ENCODE data around the gene PSTPIP1. TPM values are rescaled to one million over a fixed set of nuclear protein-coding genes. Genes with fewer than 3 reads are reported as not detected.
A peak's percentile ranks its signal among the peaks of the same experiment; 100 is the strongest.

The PSTPIP1 gene
- total RNA-seq, 1 donor from 2014 or later: 18.4 TPM

DNA sequence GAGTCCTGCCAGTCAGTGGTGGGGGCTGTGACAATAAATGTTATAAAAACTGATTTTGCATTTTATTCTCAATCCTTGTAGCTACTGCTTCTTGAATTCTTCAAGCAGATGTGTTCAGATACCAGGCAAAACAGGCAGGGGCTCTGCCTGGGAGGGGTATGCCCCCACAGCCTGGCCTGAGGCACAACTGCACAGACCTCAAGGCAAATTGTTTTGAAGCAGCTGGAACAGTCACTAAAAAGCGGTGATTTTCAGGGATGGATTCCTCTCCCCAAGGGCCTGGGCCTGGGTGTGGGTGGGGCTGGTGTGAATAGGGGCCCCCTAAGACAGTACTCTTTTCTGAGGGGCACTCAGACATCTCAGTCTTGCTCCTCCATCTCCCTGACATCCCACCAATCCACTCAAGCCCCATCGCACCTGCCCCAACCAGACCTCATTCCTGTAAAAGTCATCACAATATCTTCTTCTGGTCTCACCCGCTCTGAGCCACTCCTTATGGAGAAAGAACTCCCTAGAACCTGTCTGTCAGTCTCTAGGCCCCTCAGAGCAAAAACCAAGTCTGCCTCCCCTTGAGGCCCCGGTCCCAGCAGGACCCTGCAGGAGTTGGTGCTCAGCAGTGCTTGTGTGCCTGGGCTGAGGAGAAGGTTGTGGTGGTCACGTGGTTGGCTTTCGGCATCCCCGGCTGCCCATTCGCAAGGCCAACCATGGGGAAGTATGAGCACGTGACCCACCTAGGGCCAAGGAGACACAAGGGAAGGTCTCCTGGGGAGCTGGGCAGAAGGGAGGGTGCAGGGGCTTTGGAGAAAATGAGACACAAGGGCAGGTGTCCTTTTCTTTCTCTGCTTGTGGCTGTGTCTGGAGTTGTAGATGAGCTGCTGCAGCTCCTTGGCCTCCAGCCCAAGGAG, 2.9 kb upstream of the PSTPIP1 start:
- no peak overlapping the region for H3K27ac ChIP-seq
- H3K4me1 ChIP-seq: peaks cover 48% of the 10 kb centered on the region
- no peaks in the 10 kb centered on the region for H3K9me3 ChIP-seq
- TF ChIP-seq, protein P1, sequence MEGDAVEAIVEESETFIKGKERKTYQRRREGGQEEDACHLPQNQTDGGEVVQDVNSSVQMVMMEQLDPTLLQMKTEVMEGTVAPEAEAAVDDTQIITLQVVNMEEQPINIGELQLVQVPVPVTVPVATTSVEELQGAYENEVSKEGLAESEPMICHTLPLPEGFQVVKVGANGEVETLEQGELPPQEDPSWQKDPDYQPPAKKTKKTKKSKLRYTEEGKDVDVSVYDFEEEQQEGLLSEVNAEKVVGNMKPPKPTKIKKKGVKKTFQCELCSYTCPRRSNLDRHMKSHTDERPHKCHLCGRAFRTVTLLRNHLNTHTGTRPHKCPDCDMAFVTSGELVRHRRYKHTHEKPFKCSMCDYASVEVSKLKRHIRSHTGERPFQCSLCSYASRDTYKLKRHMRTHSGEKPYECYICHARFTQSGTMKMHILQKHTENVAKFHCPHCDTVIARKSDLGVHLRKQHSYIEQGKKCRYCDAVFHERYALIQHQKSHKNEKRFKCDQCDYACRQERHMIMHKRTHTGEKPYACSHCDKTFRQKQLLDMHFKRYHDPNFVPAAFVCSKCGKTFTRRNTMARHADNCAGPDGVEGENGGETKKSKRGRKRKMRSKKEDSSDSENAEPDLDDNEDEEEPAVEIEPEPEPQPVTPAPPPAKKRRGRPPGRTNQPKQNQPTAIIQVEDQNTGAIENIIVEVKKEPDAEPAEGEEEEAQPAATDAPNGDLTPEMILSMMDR (IDR thresholded peaks at IDR 0.05): no peak
- H3K27me3 ChIP-seq (ENCODE audit: low read depth): no peaks in the 10 kb centered on the region
- H3K36me3 ChIP-seq: no peaks in the 10 kb centered on the region
- intact Hi-C loops (cut with DNase I): no loop called here
- ATAC-seq (peak in 1 of 2 donors; percentile 15), DNase-seq (peak; percentile 73)
- H3K4me3 ChIP-seq: no peak overlapping the region

DNA sequence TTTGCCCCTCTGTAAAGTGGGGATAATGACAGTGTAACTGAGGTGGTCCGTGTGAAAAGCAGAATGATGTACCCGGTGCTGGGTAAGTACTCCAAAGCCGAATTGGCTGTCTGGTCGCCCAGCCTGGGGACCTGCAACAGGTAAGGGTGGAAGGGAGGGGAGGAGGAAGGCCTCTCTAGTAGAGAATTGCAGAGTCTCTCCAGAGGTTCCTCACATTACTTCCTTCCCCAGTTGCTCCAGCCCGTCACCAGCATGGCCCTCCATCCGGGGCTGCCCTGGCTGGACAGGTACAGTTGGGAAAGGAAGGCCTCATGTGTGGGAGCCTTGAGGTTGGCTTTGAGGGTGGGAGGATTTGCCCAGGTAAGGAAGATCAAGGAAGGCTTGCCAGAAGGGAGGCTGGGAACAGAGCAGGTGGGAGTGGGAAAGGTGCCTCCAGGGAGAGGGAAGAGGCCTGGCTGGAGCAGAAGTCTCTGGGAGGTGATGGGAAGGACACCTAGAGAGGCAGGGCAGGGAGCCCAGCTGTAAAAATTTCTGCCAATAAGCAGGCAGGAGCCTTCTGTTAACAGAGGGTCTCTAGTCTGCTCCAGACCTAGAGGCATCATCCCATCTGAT, 1.7 kb upstream of the PSTPIP1 start:
- Histone ChIP-seq H3K4me1 (peaks cover 42% of the 10 kb centered on the region), H3K4me3 (no peak overlapping the region), H3K27ac (no peak overlapping the region), H3K27me3 (ENCODE audit: low read depth) (no peaks in the 10 kb centered on the region), H3K9me3 (no peaks in the 10 kb centered on the region), H3K36me3 (no peaks in the 10 kb centered on the region)
- intact Hi-C loops (cut with DNase I): no loop called here
- TF ChIP-seq, protein P1 (IDR thresholded peaks at IDR 0.05): no peak
- ATAC-seq (no peak), DNase-seq (no peak)

- H3K4me1 ChIP-seq: peaks cover 40% of the 10 kb centered on the region
- no peaks in the 10 kb centered on the region for H3K9me3 ChIP-seq
- peak; percentile 78 for DNase-seq
- intact Hi-C loops (cut with DNase I): no loop called here
- H3K27ac ChIP-seq: peak overlapping the region; percentile 77
- H3K36me3 ChIP-seq: no peaks in the 10 kb centered on the region
- H3K4me3 ChIP-seq: no peak overlapping the region
- TF ChIP-seq, protein P1 (IDR thresholded peaks at IDR 0.05): no peak
- peak; percentile 43 to 63 for ATAC-seq
- H3K27me3 ChIP-seq (ENCODE audit: low read depth): no peaks in the 10 kb centered on the region
Measured at GRCh38 chr15:76994001-76994400, 925 bp upstream of the PSTPIP1 start.

GRCh38 chr15:76994496-76994895, 430 bp upstream of the PSTPIP1 start:
- intact Hi-C loops (cut with DNase I): no loop called here
- no peak for ATAC-seq
- no peaks in the 10 kb centered on the region for H3K36me3 ChIP-seq

DNA sequence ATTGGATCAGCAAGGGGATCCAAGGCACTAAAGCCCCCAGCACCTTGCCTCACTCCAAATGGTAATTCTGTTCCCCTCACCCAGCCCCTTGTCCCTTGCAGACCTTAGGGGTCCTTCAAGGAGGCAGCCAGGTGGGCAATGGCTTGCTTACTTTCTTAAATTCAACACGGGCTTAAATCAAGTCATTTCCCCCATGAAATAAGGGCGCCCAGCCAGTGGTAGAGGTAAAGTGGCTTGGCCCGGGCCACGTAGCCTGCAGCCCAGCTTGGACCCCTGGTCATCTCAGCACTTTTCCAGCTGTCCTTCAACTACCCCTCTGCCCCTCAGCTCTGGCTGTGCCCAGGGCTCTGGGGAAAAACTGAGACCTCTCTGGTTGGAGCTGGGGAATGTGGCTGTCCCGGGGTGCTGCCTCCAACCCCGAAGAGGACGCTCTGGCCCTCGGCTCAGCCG, 1.2 kb downstream of the PSTPIP1 start:
- TF ChIP-seq, protein P1 (IDR thresholded peaks at IDR 0.05): no peak
- H3K27me3 ChIP-seq (ENCODE audit: low read depth): no peaks in the 10 kb centered on the region
- intact Hi-C loops (cut with DNase I): no loop called here
- no peaks in the 10 kb centered on the region for H3K9me3 ChIP-seq
- peak overlapping the region; percentile 77 for H3K27ac ChIP-seq
- H3K36me3 ChIP-seq: no peaks in the 10 kb centered on the region
- ATAC-seq (no peak), DNase-seq (no peak)
- H3K4me3 ChIP-seq: peak overlapping the region; percentile 51
- peaks cover 39% of the 10 kb centered on the region for H3K4me1 ChIP-seq

More at GRCh38 chr15:76994496-76994895, 430 bp upstream of the PSTPIP1 start:
- Histone ChIP-seq H3K4me1 (peaks cover 39% of the 10 kb centered on the region), H3K27ac (peak overlapping the region; percentile 77), H3K4me3 (peak overlapping the region; percentile 51), H3K9me3 (no peaks in the 10 kb centered on the region), H3K27me3 (ENCODE audit: low read depth) (no peaks in the 10 kb centered on the region)
- no peak for DNase-seq
- TF ChIP-seq, protein P1 (IDR thresholded peaks at IDR 0.05): no peak
